ENCODE data around the gene C1orf210.

Gene C1orf210

DNA sequence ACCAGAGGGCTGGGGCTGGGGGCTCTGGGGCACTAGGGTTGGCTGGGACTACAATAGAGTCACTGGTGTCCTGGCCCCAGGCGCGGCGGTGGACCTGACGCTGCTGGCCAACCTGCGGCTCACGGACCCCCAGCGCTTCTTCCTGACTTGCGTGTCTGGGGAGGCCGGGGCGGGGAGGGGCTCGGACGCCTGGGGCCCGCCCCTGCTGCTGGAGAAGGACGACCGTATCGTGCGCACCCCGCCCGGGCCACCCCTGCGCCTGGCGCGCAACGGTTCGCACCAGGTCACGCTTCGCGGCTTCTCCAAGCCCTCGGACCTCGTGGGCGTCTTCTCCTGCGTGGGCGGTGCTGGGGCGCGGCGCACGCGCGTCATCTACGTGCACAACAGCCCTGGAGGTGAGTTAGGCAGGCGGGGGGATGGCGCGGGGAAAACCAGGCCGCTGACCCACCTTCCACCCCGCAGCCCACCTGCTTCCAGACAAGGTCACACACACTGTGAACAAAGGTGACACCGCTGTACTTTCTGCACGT lies 19.5 kb upstream of the C1orf210 start:
- no peak for TF ChIP-seq CTCF (IDR thresholded peaks at IDR 0.05)

DNA sequence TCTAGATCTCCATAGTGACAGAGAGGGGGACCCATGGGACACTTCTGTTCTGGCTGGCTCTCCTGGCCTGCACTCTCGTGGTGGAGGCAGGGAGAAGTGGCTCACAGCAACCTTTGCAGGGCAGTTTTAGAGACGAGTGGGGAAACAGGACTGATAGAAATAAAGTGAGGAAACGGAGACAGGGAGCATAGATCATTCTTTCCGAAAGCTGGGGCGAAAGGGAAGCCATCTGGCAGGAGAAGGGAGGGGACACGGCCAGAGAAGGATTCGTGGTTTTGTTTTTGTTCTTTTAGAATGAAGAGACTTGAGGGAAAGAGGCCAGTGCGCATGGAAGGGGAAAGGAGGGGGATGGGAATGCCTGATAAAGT lies 18.9 kb upstream of the C1orf210 start:
- TF ChIP-seq CTCF (IDR thresholded peaks at IDR 0.05), result no peak

DNA sequence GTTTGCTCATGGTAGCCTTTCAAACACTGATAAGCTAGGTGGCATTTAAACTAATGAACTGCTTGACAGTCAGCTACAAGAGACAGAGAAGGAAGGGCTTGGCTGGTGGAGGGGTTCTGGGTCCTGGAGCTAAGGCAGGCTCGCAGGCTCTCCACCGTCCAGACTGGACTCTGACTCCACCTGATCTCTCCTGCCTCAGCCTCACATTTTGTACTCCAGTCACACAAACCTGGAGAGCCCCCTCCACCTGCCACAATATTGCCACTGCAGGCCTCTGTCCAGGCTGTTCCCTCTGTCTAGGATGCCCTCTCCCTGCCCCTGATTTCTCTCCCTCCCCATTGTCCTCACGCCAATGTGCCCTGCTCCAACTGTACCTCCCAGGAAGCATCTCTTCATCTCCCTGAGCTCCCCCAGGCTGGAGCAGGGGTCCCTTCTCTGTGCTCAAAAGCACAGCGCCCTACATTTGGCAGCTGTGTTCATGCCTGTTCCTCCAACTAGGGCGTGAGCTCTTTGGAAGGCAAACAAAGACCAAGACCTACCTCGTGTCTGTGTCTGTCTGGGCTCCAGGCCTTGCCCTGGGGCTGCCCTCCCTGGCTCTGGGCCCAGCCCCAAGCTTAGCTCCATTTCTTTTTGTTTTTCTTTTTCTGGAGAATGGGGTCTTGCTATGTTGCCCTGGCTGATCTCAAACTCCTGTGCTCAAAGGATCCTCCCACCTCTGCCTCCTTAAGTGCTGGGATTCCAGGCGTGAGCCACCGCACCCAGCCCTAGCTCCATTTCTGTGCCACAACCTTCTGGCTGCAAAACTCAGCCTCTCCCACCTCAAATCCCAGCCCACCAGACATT lies 18.3 kb upstream of the C1orf210 start:
- TF ChIP-seq CTCF (IDR thresholded peaks at IDR 0.05), result no peak

- TF ChIP-seq CTCF (IDR thresholded peaks at IDR 0.05), result no peak
Measured at GRCh38 chr1:43302721-43303470, 17.5 kb upstream of the C1orf210 start.

GRCh38 chr1:43302201-43302600 lies 16.8 kb upstream of the C1orf210 start:
- TF ChIP-seq CTCF (IDR thresholded peaks at IDR 0.05), result no peak

DNA sequence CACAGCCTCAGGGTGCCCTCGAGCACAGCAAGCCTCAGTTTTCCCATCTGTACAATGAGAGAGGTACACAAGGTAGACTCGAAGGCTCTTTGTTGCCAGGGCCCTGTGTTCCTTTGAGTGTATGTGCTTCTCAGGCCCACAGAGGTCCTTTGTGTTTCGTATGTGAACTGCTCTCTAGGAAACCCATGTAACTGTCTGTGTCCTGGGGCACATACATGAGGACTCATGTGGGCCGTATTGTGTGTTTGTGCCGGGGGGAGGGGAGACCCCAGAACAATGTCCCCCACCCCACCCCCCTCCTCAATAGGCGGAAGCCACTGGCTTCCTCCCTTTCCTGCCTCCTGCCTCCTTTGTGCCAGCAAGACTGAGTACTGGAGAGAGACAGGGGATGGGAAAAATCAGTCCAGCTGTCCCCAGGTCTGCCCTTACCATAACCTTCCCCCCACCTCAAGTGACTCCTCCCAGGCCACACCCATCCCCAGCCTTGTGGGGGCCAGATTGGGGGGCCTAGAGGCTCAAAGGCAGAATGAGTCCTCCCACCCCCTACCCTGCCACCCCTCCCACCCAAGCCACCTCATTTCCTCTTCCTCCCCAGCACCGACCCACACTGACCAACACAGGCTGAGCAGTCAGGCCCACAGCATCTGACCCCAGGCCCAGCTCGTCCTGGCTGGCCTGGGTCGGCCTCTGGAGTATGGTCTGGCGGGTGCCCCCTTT lies 15.2 kb upstream of the C1orf210 start, which contains the start of gene TIE1:
Gene TIE1, plus strand, starts transcription at position 605 of the 717 bp plus-strand sequence. Its CDS starts 90 bp downstream, at position 695.
- no peak for TF ChIP-seq CTCF (IDR thresholded peaks at IDR 0.05)

GRCh38 chr1:43299101-43299500 lies 13.7 kb upstream of the C1orf210 start:
- TF ChIP-seq CTCF (IDR thresholded peaks at IDR 0.05), result no peak
